HG03442 (cell line): ENCODE data around the gene SSBP2.
"Not testable (repeated sequence)": the region's sequence is repeated elsewhere in the genome, so short reads cannot be mapped to it uniquely, and the experiment has no call there.

Experiments
- ATAC-seq: cut with Tn5 transposase; IDR thresholded peaks from one replicate; pipeline ENCODE4 v1.9.1; 2021; ENCODE audit warnings: mild to moderate bottlenecking, moderate library complexity; ENCODE audit not compliant: unreplicated experiment

The SSBP2 gene

GRCh38 chr5:81606150-81606549 is 144.7 kb downstream of the SSBP2 start:
- no peak for ATAC-seq

GRCh38 chr5:81605299-81605698 is 145.6 kb downstream of the SSBP2 start:
- ATAC-seq = no peak

- no peak for ATAC-seq
Observed at GRCh38 chr5:81604193-81604592, 146.7 kb downstream of the SSBP2 start.

- no peak for ATAC-seq
Observed at GRCh38 chr5:81601919-81602318, 149.0 kb downstream of the SSBP2 start.

- ATAC-seq = not testable (repeated sequence)
Observed at GRCh38 chr5:81592085-81592484, 158.8 kb downstream of the SSBP2 start.

- no peak for ATAC-seq
Observed at GRCh38 chr5:81590498-81591384, 160.2 kb downstream of the SSBP2 start.

- ATAC-seq = peak; percentile 49
Observed at GRCh38 chr5:81579262-81579924, 171.5 kb downstream of the SSBP2 start.

GRCh38 chr5:81577091-81577490 is 173.8 kb downstream of the SSBP2 start:
- no peak for ATAC-seq

GRCh38 chr5:81575924-81576323 is 175.0 kb downstream of the SSBP2 start:
- ATAC-seq = no peak

GRCh38 chr5:81572201-81572600 is 178.7 kb downstream of the SSBP2 start:
- no peak for ATAC-seq

- no peak for ATAC-seq
Observed at GRCh38 chr5:81558188-81558587, 192.7 kb downstream of the SSBP2 start.

- ATAC-seq = no peak
Observed at GRCh38 chr5:81556809-81557208, 194.1 kb downstream of the SSBP2 start.

- ATAC-seq = no peak
Observed at GRCh38 chr5:81555865-81556264, 195.0 kb downstream of the SSBP2 start.

GRCh38 chr5:81554647-81555046 is 196.2 kb downstream of the SSBP2 start:
- ATAC-seq = no peak

GRCh38 chr5:81553567-81554212 is 197.2 kb downstream of the SSBP2 start:
- no peak for ATAC-seq

- ATAC-seq = no peak
Observed at GRCh38 chr5:81552852-81553566, 197.9 kb downstream of the SSBP2 start.

- ATAC-seq = no peak
Observed at GRCh38 chr5:81549123-81549522, 201.8 kb downstream of the SSBP2 start.

GRCh38 chr5:81547001-81547400 is 203.9 kb downstream of the SSBP2 start:
- ATAC-seq = no peak

- ATAC-seq = no peak
Observed at GRCh38 chr5:81545911-81546310, 205.0 kb downstream of the SSBP2 start.

- no peak for ATAC-seq
Observed at GRCh38 chr5:81544351-81545018, 206.4 kb downstream of the SSBP2 start.

- no peak for ATAC-seq
Observed at GRCh38 chr5:81542242-81542641, 208.7 kb downstream of the SSBP2 start.
